Thyroid gland (tissue), 4 donors: ENCODE data around the gene CHL1. TPM values are rescaled to one million over a fixed set of nuclear protein-coding genes. Genes with fewer than 3 reads are reported as not detected.

Experiments
- DNase-seq, 2 donors: peaks; one replicate each; pipeline ENCODE4 v3.0.0-alpha.2; 2019
- H3K27ac ChIP-seq, 3 donors: fragments of 200-600 bp; sonication (generic); 1 replicate in 2 of 3; 2 replicates in 1 of 3; pipeline ENCODE4 v1.5.1; 2016 to 2019; ENCODE audit warnings: mild to moderate bottlenecking in 1 of 3, moderate library complexity in 1 of 3
- H3K27me3 ChIP-seq: fragments of 200-600 bp; sonication (generic); one replicate; pipeline ENCODE4 v1.5.1; 2019
- H3K36me3 ChIP-seq, 2 donors: fragments of 200-600 bp; sonication (generic); one replicate each; pipeline ENCODE4 v1.5.1; 2016 to 2019
- H3K4me1 ChIP-seq, 2 donors: fragments of 200-600 bp; sonication (generic); one replicate each; pipeline ENCODE4 v1.5.1; 2017 to 2019
- H3K4me3 ChIP-seq, 3 donors: fragments of 200-600 bp; sonication (generic); replicated peaks in 1 of 3; 1 replicate in 2 of 3; 2 replicates in 1 of 3; pipeline ENCODE4 v1.5.1; 2016; ENCODE audit warnings: mild to moderate bottlenecking in 1 of 3
- H3K9me3 ChIP-seq: fragments of 200-600 bp; sonication (generic); one replicate; pipeline ENCODE4 v1.5.1; 2017
- CTCF ChIP-seq, 6 experiments: fragments of 200-600 bp in 3 of 6; fragments of 450-650 bp in 3 of 6; sonication (generic) in 3 of 6; IDR thresholded peaks; one replicate each; pipeline ENCODE4 v1.5.1; 2016 to 2019; ENCODE audit warnings: antibody characterized with exemption in 6 of 6, mild to moderate bottlenecking in 2 of 6, inconsistent platforms in 1 of 6, moderate library complexity in 1 of 6
- POLR2A ChIP-seq, 2 donors: fragments of 450-650 bp; IDR thresholded peaks; one replicate each; pipeline ENCODE4 v1.6.1; 2017; ENCODE audit warnings: antibody characterized with exemption in 2 of 2, mild to moderate bottlenecking in 2 of 2, moderate library complexity in 1 of 2
- WGBS, 2 donors: methylation state at CpG; one replicate each; pipeline ENCODE4 v1.1.5; 2017; 5-methylcytosine and 5-hydroxymethylcytosine counted together
- intact Hi-C: fragments of 100-400 bp; cut with DNase I; formaldehyde crosslinking; loops from one replicate; pipeline ENCODE4 v1.15.1; 2023
- total RNA-seq, 4 donors: library from RNA; depleted of rRNA; stranded (reverse); fragments of >200 nt; gene quantifications; one replicate each; pipeline ENCODE4 v1.2.3, GENCODE V29; 2016

The CHL1 gene
- total RNA-seq, 4 donors from 2014 or later = 3.1 to 5.0 (median 4.3) TPM

DNA sequence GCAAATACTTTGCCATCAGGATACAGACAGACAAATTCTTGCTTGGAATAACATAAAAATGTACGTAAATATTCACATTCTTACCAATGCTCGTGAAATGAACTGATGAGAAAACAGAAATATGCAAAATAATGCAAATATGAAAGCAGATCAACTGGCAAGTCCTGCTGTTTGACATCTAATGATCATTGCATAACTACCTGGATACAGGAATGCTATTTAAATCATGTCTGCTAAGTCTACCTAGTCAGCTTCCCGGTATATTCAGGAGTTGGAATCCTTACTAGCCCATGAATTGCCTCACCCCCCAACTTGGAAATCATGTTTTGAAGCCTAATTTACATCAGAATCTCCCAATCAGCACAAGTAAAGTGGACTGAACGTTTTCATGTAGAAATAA, 230.6 kb downstream of the CHL1 start:
- Histone ChIP-seq H3K36me3 (no peaks in the 10 kb centered on the region), H3K27me3 (no peaks in the 10 kb centered on the region), H3K4me3 (no peak overlapping the region), H3K9me3 (no peaks in the 10 kb centered on the region), H3K27ac (no peak overlapping the region), H3K4me1 (no peaks in the 10 kb centered on the region)
- no peak for DNase-seq
- intact Hi-C loops = no loop called here
- TF ChIP-seq POLR2A (IDR thresholded peaks at IDR 0.05) (no peak), CTCF (IDR thresholded peaks at IDR 0.05) (no peak)
- 76 to 78% methylated on average over 4 of the region's 4 CpGs for WGBS, 2 donors

DNA sequence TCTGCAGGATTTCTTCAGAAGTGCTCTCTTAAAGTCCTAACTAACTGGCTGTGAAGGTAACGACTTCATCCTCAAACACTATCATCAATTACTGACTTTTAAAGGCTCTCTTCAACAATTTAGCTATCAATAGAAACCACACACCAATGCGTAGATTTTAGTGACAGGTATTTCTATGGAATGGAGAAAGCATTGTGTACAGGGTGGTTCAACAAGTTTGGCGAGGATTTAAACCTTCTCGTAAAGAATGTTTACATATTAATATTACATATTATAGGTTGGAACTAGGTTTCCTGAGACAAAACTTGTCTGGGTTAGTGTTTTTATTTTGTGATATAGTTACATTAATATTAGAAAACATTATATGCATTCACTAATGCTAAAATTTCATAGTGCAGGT, 233.6 kb downstream of the CHL1 start:
- TF ChIP-seq CTCF (IDR thresholded peaks at IDR 0.05) (no peak), POLR2A (IDR thresholded peaks at IDR 0.05) (no peak)
- Histone ChIP-seq H3K9me3 (no peaks in the 10 kb centered on the region), H3K27me3 (no peaks in the 10 kb centered on the region), H3K36me3 (no peaks in the 10 kb centered on the region), H3K4me1 (no peaks in the 10 kb centered on the region), H3K27ac (no peak overlapping the region), H3K4me3 (no peak overlapping the region)
- WGBS, 2 donors = 77 to 84% methylated on average over 4 of the region's 4 CpGs
- DNase-seq = no peak
- intact Hi-C loops = no loop called here

- Histone ChIP-seq H3K9me3 (no peaks in the 10 kb centered on the region), H3K27me3 (no peaks in the 10 kb centered on the region), H3K27ac (no peak overlapping the region), H3K36me3 (no peaks in the 10 kb centered on the region), H3K4me3 (no peak overlapping the region), H3K4me1 (no peaks in the 10 kb centered on the region)
- 30 to 44% methylated on average over 3 of the region's 3 CpGs for WGBS, 2 donors
- TF ChIP-seq CTCF (IDR thresholded peaks at IDR 0.05) = no peak
- no peak for TF ChIP-seq POLR2A (IDR thresholded peaks at IDR 0.05)
- no peak for DNase-seq
- intact Hi-C loops = no loop called here
Measured at GRCh38 chr3:435161-435560, 238.6 kb downstream of the CHL1 start.

DNA sequence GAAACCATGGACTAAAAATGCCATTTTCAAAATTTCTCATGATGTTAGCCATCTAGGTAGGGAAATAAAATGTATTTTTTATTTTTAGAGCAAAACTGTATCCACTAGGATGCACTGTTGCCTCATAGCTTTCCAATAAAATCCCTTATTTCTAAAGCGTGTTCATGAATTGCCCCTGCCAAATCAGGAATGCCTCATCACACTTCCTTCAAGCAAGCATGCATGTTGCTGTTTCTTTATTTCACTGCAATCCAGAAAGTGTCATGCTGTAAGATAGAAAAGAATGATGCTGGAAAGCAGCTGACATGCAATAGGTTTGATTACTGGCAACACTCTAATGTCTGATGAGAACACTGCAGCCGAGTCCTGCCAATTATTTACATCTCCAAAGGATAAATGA, 239.5 kb downstream of the CHL1 start:
- intact Hi-C loops = no loop called here
- Histone ChIP-seq H3K36me3 (no peaks in the 10 kb centered on the region), H3K27ac (no peak overlapping the region), H3K4me1 (no peaks in the 10 kb centered on the region), H3K4me3 (no peak overlapping the region), H3K27me3 (no peaks in the 10 kb centered on the region), H3K9me3 (no peaks in the 10 kb centered on the region)
- TF ChIP-seq CTCF (IDR thresholded peaks at IDR 0.05) (no peak), POLR2A (IDR thresholded peaks at IDR 0.05) (no peak)
- no peak for DNase-seq
- 59 to 68% methylated on average over 2 of the region's 2 CpGs for WGBS, 2 donors

- intact Hi-C loops = no loop called here
- no peak overlapping the region for H3K27ac ChIP-seq
- no peaks in the 10 kb centered on the region for H3K27me3 ChIP-seq
- no peaks in the 10 kb centered on the region for H3K4me1 ChIP-seq
- 81 to 82% methylated on average over 5 of the region's 5 CpGs for WGBS, 2 donors
- no peaks in the 10 kb centered on the region for H3K9me3 ChIP-seq
- no peak overlapping the region for H3K4me3 ChIP-seq
- no peak for DNase-seq
- H3K36me3 ChIP-seq = no peaks in the 10 kb centered on the region
- TF ChIP-seq CTCF (IDR thresholded peaks at IDR 0.05) = no peak
- TF ChIP-seq POLR2A (IDR thresholded peaks at IDR 0.05) = no peak
Measured at GRCh38 chr3:440826-441225, 244.3 kb downstream of the CHL1 start.
